ENCODE data around the gene NUDT16L1.

DNA sequence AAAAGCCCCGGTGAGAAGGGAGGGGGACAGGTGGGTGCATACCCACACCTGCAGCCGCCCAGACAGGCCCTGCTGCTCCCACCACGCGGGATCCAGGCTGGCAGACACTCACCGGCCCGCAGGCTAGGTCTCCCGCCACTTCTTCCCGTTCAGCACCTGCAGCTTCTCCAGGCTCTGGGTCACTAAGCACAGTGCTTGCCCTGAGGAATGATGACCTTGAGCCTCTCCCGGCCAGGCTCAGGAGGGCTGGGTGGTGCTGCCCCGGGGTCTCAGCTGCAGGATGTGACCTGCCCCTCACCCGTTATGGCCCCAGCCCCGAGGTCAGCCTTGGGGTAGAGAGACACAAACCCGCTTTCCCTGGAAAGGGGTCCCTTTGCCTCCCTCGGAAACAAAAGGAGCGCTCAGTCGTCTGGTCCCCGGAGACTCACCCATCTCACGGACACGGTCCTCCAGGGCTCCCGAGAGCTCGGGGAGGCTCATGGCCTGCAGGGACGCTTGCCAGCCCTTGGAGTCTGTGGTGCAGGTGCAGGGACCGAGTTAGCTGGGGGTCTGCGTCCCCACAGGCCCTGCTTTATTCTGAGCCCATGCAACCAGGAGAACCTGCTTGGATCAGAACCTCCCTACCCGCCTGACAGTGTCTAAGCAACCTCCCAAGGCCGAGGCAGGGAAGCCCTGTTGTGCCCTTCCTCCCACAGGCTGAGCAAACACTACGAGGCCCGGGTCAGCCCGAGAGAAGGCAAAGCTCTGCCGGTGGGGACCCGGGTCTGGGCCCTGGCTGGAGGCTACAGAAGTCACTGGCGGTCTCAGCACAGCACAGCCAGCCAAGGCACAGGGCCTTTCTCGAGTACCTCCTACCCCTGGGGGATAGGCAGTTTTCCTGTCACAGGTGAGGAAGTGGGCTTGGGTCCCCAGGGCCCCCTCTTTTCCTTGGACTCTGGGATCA lies 3.8 kb downstream of the NUDT16L1 start:
- TF ChIP-seq, protein P1, sequence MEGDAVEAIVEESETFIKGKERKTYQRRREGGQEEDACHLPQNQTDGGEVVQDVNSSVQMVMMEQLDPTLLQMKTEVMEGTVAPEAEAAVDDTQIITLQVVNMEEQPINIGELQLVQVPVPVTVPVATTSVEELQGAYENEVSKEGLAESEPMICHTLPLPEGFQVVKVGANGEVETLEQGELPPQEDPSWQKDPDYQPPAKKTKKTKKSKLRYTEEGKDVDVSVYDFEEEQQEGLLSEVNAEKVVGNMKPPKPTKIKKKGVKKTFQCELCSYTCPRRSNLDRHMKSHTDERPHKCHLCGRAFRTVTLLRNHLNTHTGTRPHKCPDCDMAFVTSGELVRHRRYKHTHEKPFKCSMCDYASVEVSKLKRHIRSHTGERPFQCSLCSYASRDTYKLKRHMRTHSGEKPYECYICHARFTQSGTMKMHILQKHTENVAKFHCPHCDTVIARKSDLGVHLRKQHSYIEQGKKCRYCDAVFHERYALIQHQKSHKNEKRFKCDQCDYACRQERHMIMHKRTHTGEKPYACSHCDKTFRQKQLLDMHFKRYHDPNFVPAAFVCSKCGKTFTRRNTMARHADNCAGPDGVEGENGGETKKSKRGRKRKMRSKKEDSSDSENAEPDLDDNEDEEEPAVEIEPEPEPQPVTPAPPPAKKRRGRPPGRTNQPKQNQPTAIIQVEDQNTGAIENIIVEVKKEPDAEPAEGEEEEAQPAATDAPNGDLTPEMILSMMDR (IDR thresholded peaks at IDR 0.05) = no peak
- TF ChIP-seq POLR2A (IDR thresholded peaks at IDR 0.05) = no peak

Measured in uterus (tissue), 2 donors.